Neuronal stem cell (in vitro differentiated cells): ENCODE data around the gene ATP6V1F.
"Not testable (repeated sequence)": the region's sequence is repeated elsewhere in the genome, so short reads cannot be mapped to it uniquely, and the experiment has no call there.

Experiments used
- DNase-seq: peaks from one replicate; pipeline ENCODE4 v3.0.0-alpha.2; 2013; ENCODE audit warnings: low spot score
- H2AFZ ChIP-seq: one replicate; pipeline ENCODE4 v1.6.1; 2013; ENCODE audit warnings: mild to moderate bottlenecking, low read length, inconsistent platforms
- H2AK5ac ChIP-seq: 2 replicates; pipeline ENCODE4 v1.6.1; 2013; ENCODE audit warnings: low read depth, mild to moderate bottlenecking, inconsistent platforms, low read length, moderate library complexity, mixed read lengths
- H2BK120ac ChIP-seq: 2 replicates; pipeline ENCODE4 v1.6.1; 2013; ENCODE audit warnings: low read depth, mild to moderate bottlenecking, inconsistent platforms, low read length, moderate library complexity, mixed read lengths
- H2BK12ac ChIP-seq: one replicate; pipeline ENCODE4 v1.6.1; 2013; ENCODE audit warnings: low read length, inconsistent platforms
- H2BK15ac ChIP-seq: 2 replicates; pipeline ENCODE4 v1.6.1; 2013; ENCODE audit warnings: mild to moderate bottlenecking, low read length, inconsistent platforms, mixed read lengths
- H2BK5ac ChIP-seq: one replicate; pipeline ENCODE4 v1.6.1; 2013; ENCODE audit warnings: inconsistent platforms, mild to moderate bottlenecking, low read length, moderate library complexity
- H3K14ac ChIP-seq: one replicate; pipeline ENCODE4 v1.6.1; 2013; ENCODE audit warnings: low read length, inconsistent platforms
- H3K18ac ChIP-seq: 2 replicates; pipeline ENCODE4 v1.6.1; 2013; ENCODE audit warnings: low read length, inconsistent platforms
- H3K23ac ChIP-seq: 2 replicates; pipeline ENCODE4 v1.6.1; 2013; ENCODE audit warnings: low read depth, mild to moderate bottlenecking, mixed read lengths, low read length, inconsistent platforms; ENCODE audit not compliant: poor library complexity
- H3K27ac ChIP-seq: replicated peaks from 3 replicates; pipeline ENCODE4 v1.5.1; 2013; ENCODE audit warnings: low read length, inconsistent platforms
- H3K27me3 ChIP-seq, 3 experiments: 2 replicates each; pipeline ENCODE4 v1.6.1; 2013; ENCODE audit warnings: low read length in 3 of 3, mild to moderate bottlenecking in 2 of 3, inconsistent platforms in 1 of 3, low read depth in 1 of 3, mixed read lengths in 1 of 3, moderate library complexity in 1 of 3; ENCODE audit not compliant: control insufficient read depth in 3 of 3, insufficient read depth in 3 of 3
- H3K36me3 ChIP-seq, 2 donors: replicated peaks in 1 of 2; 2 replicates each; pipeline ENCODE4 v1.6.1; 2013; ENCODE audit warnings: low read length in 2 of 2; ENCODE audit not compliant: control insufficient read depth in 2 of 2, insufficient read depth in 2 of 2
- H3K4ac ChIP-seq: 2 replicates; pipeline ENCODE4 v1.6.1; 2013; ENCODE audit warnings: inconsistent platforms, mild to moderate bottlenecking, low read length, moderate library complexity
- H3K4me1 ChIP-seq, 2 donors: 1 replicate in 1 of 2; 2 replicates in 1 of 2; pipeline ENCODE4 v1.6.1; 2013; ENCODE audit warnings: low read length in 2 of 2, low read depth in 1 of 2; ENCODE audit not compliant: control insufficient read depth in 2 of 2, insufficient read depth in 1 of 2
- H3K4me2 ChIP-seq: one replicate; pipeline ENCODE4 v1.6.1; 2013; ENCODE audit warnings: mild to moderate bottlenecking, low read length, inconsistent platforms; ENCODE audit not compliant: insufficient read depth, poor library complexity, severe bottlenecking
- H3K4me3 ChIP-seq, 2 donors: 2 replicates each; pipeline ENCODE4 v1.5.1; 2013; ENCODE audit warnings: low read length in 2 of 2, mild to moderate bottlenecking in 2 of 2, inconsistent platforms in 1 of 2, moderate library complexity in 1 of 2
- H3K79me1 ChIP-seq: one replicate; pipeline ENCODE4 v1.6.1; 2013; ENCODE audit warnings: low read depth, mild to moderate bottlenecking, inconsistent platforms, low read length, moderate library complexity
- H3K9ac ChIP-seq: one replicate; pipeline ENCODE4 v1.6.1; 2013; ENCODE audit warnings: mild to moderate bottlenecking, low read depth, low read length, inconsistent platforms; ENCODE audit not compliant: poor library complexity
- H3K9me3 ChIP-seq, 2 donors: replicated peaks in 1 of 2; 2 replicates each; pipeline versions ENCODE3 to v1.6.1; 2013; ENCODE audit warnings: low read length in 2 of 2, mild to moderate bottlenecking in 2 of 2, inconsistent platforms in 1 of 2, low read depth in 1 of 2, mixed read lengths in 1 of 2, moderate library complexity in 1 of 2; ENCODE audit not compliant: control insufficient read depth in 2 of 2, insufficient read depth in 1 of 2
- H4K8ac ChIP-seq: one replicate; pipeline ENCODE4 v1.6.1; 2013; ENCODE audit warnings: low read depth, mild to moderate bottlenecking, inconsistent platforms, low read length, moderate library complexity
- H4K91ac ChIP-seq: one replicate; pipeline ENCODE4 v1.6.1; 2013; ENCODE audit warnings: low read length, low read depth, mild to moderate bottlenecking, inconsistent platforms; ENCODE audit not compliant: poor library complexity
- WGBS, 2 donors: extraction: QIAGEN DNeasy Blood & Tissue Kit; methylation state at CpG; one replicate each; pipeline ENCODE4 v1.1.7; 2013; ENCODE audit warnings: missing lambda C conversion rate in 2 of 2, mixed read lengths in 1 of 2; ENCODE audit not compliant: insufficient read length in 2 of 2, insufficient replicate concordance in 1 of 2; ENCODE audit errors: extremely low coverage in 2 of 2; 5-methylcytosine and 5-hydroxymethylcytosine counted together

The ATP6V1F gene

DNA sequence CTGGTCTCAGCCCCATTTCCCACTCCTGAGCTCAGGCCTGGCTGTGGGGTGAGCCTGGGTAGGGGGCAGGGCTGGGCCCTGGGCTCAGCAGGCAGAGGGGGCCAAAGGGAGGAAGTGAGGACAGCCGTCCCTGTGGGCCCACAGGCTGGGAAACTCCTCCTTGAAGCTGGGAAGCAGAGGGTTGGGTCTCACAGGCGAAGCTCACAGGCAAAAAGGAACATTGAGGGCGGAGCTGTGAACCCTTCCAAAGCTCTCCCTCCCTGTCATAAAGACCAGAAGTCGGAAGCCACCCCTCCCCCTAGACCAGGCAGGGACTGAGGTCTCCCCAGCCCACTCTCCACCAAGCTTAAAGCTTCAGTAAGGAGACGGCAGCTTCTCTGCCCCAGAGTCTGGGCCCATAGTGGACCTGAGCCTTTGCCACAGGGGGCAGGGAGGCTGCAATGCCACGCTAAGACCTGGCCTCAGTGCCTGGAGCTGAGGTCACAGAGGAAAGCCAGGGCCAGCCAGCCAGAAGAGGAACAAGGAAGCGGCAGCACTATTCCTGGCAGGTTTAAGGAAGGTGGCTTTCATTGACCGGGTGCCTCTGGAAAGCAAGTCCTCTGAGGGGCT is 48.9 kb downstream of the ATP6V1F start:
- Histone ChIP-seq H3K9me3 (no peaks in the 10 kb centered on the region), H2BK12ac (no peak overlapping the region), H3K23ac (no peak overlapping the region), H3K4me2 (no peak overlapping the region), H3K14ac (no peak overlapping the region), H3K4ac (no peak overlapping the region), H2BK5ac (no peak overlapping the region), H3K27me3 (peaks cover 0 to 78% (median 42%) of the 10 kb centered on the region in 3 experiments), H2BK15ac (no peak overlapping the region), H4K91ac (no peak overlapping the region), H4K8ac (no peak overlapping the region), H2AFZ (peak overlapping the region; percentile 78), H3K79me1 (peaks cover 2% of the 10 kb centered on the region), H3K4me3 (no peak overlapping the region), H3K18ac (peak overlapping the region; percentile 84), H2BK120ac (no peak overlapping the region), H3K4me1 (peaks cover 16 to 18% of the 10 kb centered on the region in 2 donors), H3K36me3 (no peaks in the 10 kb centered on the region), H3K9ac (no peak overlapping the region), H3K27ac (no peak overlapping the region), H2AK5ac (no peak overlapping the region)
- WGBS, 2 donors: no CpG with 5 or more reads among the region's 8 CpGs
- no peak for DNase-seq

DNA sequence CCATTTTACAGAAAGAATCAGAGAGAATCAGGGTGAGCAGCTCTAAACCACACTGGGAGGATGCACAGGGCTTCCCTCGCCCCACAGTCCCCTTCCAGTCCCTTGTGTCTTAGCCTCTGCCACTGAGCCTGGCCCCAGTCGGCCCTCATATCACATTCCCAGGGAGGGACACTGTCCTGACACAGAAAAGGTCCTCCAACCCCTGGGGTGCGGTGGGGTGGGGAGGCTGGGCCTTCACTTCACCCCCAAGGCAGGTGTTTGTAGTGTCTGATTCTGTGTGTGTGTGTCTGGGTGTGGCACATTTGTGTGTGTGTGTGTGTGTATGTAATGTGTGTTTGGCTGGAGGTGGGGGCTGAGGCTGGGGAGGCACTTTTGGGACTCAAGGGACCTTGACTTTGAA is 49.6 kb downstream of the ATP6V1F start:
- Histone ChIP-seq H3K14ac (no peak overlapping the region), H3K27me3 (peaks cover 0 to 86% (median 49%) of the 10 kb centered on the region in 3 experiments), H3K4me2 (no peak overlapping the region), H4K91ac (no peak overlapping the region), H3K79me1 (peaks cover 2% of the 10 kb centered on the region), H3K4me1 (peaks cover 16 to 18% of the 10 kb centered on the region in 2 donors), H3K36me3 (no peaks in the 10 kb centered on the region), H2BK15ac (no peak overlapping the region), H3K4ac (no peak overlapping the region), H2BK5ac (no peak overlapping the region), H3K23ac (no peak overlapping the region), H2BK120ac (no peak overlapping the region), H3K27ac (no peak overlapping the region), H3K9ac (no peak overlapping the region), H4K8ac (no peak overlapping the region), H2AFZ (no peak overlapping the region), H2AK5ac (peak overlapping the region; percentile 23), H3K9me3 (no peaks in the 10 kb centered on the region), H2BK12ac (no peak overlapping the region), H3K4me3 (no peak overlapping the region), H3K18ac (no peak overlapping the region)
- DNase-seq: no peak
- no CpG with 5 or more reads among the region's 3 CpGs for WGBS, 2 donors

DNA sequence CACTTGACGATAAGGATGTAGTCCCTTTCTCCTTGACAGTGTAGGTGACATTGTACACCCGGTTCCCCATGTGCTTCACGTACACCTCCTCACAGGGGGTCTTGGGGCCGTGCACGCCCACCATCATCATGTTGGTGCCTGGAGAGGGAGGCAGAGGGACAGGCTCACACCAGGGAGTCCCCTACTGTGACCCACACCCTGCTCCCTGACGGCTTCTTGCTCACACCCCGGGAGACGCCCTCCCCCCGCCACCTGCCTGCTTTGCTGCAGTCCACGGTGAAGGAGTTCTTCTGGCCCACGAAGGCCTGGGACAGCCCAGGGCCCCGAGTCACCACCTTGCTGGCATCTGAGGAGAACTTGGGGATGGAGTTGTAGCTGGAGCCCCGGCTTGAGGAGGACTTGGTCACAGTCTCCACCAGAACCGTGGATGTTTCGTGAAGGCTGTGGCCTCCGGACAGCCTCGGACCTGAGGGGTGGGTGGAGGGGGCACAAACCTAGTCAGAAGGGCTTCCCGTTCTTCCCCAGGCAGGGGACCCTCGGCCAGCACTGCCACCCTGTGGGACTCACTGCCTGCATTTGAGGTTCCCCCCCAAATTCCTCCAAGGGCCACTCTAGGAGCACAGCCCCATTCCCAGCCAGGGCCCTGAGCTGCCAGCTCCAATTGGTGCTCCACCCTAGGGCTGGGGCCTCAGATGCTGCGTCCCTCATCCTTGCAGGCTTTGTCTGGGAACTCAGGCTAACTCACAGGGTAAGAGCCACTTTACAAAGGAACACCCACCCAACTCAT is 50.2 kb downstream of the ATP6V1F start:
- H3K4me2 ChIP-seq, H2AFZ ChIP-seq, H3K9me3 ChIP-seq, H3K79me1 ChIP-seq, H3K23ac ChIP-seq, H3K4ac ChIP-seq, H2BK15ac ChIP-seq, H4K91ac ChIP-seq, H2BK12ac ChIP-seq, H3K36me3 ChIP-seq, H2BK5ac ChIP-seq, H2AK5ac ChIP-seq, H3K14ac ChIP-seq, DNase-seq, H4K8ac ChIP-seq, H3K4me3 ChIP-seq, H3K18ac ChIP-seq, H3K9ac ChIP-seq, H3K27ac ChIP-seq, H2BK120ac ChIP-seq: not testable (repeated sequence)
- WGBS, 2 donors: no CpG with 5 or more reads among the region's 20 CpGs
- peaks cover 16 to 18% of the 10 kb centered on the region in 2 donors for H3K4me1 ChIP-seq
- H3K27me3 ChIP-seq: peaks cover 0 to 86% (median 49%) of the 10 kb centered on the region in 3 experiments

DNA sequence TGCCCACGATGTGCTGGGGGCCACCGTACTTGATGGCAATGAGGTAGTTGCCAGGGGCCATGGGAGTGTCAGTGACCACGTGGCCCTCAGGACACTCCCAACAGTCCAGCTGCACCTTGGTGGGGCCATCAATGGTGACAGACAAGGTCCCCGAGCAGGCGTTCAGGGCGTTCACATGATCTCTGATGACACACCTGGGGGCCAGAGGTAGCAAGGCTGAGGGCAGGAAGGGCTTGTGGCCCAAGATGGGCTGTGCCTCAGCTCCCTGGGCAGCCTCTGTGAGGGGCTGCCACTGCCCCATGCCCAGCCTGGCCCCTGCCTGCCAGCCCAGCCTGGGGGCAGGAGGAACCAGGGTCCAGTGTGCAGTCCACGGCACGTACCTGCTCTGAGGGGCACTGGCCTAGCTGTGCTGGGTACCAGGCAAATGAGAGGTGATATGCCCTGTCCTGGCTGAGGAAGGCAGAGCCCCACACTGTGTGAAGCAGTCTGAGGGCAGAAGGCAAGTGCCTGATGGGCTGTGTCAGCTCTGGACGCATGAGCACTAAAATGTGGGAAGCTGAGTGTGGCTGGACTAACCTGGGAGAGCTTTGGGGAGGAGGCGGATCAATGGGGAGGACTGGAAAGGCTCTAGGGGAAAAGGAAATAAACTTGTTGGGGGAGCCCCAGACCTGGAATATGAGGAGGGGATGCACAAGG is 51.4 kb downstream of the ATP6V1F start:
- Histone ChIP-seq H3K4me3 (peak overlapping the region in 1 of 2 donors; percentile 63), H2AK5ac (peak overlapping the region; percentile 93), H3K36me3 (no peaks in the 10 kb centered on the region), H4K8ac (peak overlapping the region; percentile 43), H3K9me3 (no peaks in the 10 kb centered on the region), H2BK5ac (no peak overlapping the region), H3K4me1 (peaks cover 14 to 15% of the 10 kb centered on the region in 2 donors), H2BK15ac (no peak overlapping the region), H3K79me1 (peaks cover 2% of the 10 kb centered on the region), H4K91ac (no peak overlapping the region), H3K27ac (no peak overlapping the region), H3K9ac (peak overlapping the region; percentile 50), H3K4ac (peak overlapping the region; percentile 23), H3K14ac (peak overlapping the region; percentile 17), H2AFZ (no peak overlapping the region), H3K27me3 (peaks cover 0 to 84% (median 52%) of the 10 kb centered on the region in 3 experiments), H2BK12ac (no peak overlapping the region), H2BK120ac (peak overlapping the region; percentile 43), H3K4me2 (no peak overlapping the region), H3K18ac (peak overlapping the region; percentile 71), H3K23ac (peak overlapping the region; percentile 85)
- DNase-seq: no peak
- WGBS, 2 donors: no CpG with 5 or more reads among the region's 10 CpGs
